OCI-LY1 (cell line): Measurements from ENCODE around the gene C1S.

ENCODE experiments used
- EZH2 ChIP-seq: fragments of 200-600 bp; sonication (generic), shearing (Covaris generic); IDR thresholded peaks from 2 replicates; pipeline ENCODE4 v1.8.0; 2017; ENCODE audit warnings: borderline replicate concordance, mixed run types, mild to moderate bottlenecking, antibody characterized with exemption, low read length, moderate library complexity, mixed read lengths
- TF ChIP-seq, protein P1 (sequence below): fragments of 200-600 bp; sonication (generic), shearing (Covaris generic); IDR thresholded peaks from 2 replicates; pipeline ENCODE4 v1.5.1; 2017; ENCODE audit warnings: mild to moderate bottlenecking, antibody characterized with exemption, low read length, moderate library complexity, mixed read lengths

GRCh38 chr12:7068240-7068993 lies 7.9 kb downstream of the C1S start:
- TF ChIP-seq, protein P1, sequence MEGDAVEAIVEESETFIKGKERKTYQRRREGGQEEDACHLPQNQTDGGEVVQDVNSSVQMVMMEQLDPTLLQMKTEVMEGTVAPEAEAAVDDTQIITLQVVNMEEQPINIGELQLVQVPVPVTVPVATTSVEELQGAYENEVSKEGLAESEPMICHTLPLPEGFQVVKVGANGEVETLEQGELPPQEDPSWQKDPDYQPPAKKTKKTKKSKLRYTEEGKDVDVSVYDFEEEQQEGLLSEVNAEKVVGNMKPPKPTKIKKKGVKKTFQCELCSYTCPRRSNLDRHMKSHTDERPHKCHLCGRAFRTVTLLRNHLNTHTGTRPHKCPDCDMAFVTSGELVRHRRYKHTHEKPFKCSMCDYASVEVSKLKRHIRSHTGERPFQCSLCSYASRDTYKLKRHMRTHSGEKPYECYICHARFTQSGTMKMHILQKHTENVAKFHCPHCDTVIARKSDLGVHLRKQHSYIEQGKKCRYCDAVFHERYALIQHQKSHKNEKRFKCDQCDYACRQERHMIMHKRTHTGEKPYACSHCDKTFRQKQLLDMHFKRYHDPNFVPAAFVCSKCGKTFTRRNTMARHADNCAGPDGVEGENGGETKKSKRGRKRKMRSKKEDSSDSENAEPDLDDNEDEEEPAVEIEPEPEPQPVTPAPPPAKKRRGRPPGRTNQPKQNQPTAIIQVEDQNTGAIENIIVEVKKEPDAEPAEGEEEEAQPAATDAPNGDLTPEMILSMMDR, result no peak
- TF ChIP-seq EZH2, result no peak
